B cell (primary cell): ENCODE data around the gene RAC3. TPM values are rescaled to one million over a fixed set of nuclear protein-coding genes. Genes with fewer than 3 reads are reported as not detected.

Experiments used
- ATAC-seq: fragments of 200-7000 bp; cut with Tn5 transposase; one replicate; pipeline ENCODE4 v1.10.0; 2021; ENCODE audit warnings: low read depth, mild to moderate bottlenecking, moderate number of reproducible peaks, moderate library complexity
- CTCF ChIA-PET: fragments of 350-600 bp; sonication (Branson Sonifier 250); formaldehyde crosslinking; loops from one replicate; lab custom pipeline; 2021; ENCODE audit warnings: antibody characterized with exemption, inconsistent platforms; lab: Charles Lee
- POLR2A ChIA-PET: fragments of 350-600 bp; sonication (Branson Sonifier 250); formaldehyde crosslinking; loops from one replicate; lab custom pipeline; 2021; ENCODE audit warnings: antibody characterized with exemption; lab: Charles Lee
- DNase-seq: peaks from one replicate; pipeline ENCODE4 v3.0.0; 2013
- H2AFZ ChIP-seq: 2 replicates; pipeline ENCODE4 v1.6.1; 2012; ENCODE audit warnings: mild to moderate bottlenecking, low read depth, low read length; ENCODE audit not compliant: insufficient read depth, poor library complexity, severe bottlenecking
- H3K27ac ChIP-seq, 2 donors: 1 replicate in 1 of 2; 2 replicates in 1 of 2; pipeline ENCODE4 v1.5.1; 2012 to 2013; ENCODE audit warnings: low read length in 2 of 2, mild to moderate bottlenecking in 2 of 2, moderate library complexity in 1 of 2
- H3K27me3 ChIP-seq, 4 experiments: fragments of 200-600 bp in 1 of 4; sonication (generic) in 1 of 4; replicated peaks in 1 of 4; 1 replicate in 2 of 4; 2 replicates in 2 of 4; pipeline versions ENCODE4 v1.6.1 to v1.7.0; 2013 to 2016; ENCODE audit warnings: low read length in 3 of 4, mild to moderate bottlenecking in 2 of 4, mixed read lengths in 1 of 4, moderate library complexity in 1 of 4; ENCODE audit not compliant: insufficient read depth in 4 of 4, control insufficient read depth in 3 of 4; ENCODE audit errors: control extremely low read depth in 1 of 4
- H3K36me3 ChIP-seq, 2 experiments: replicated peaks in 1 of 2; 1 replicate in 1 of 2; 2 replicates in 1 of 2; pipeline versions ENCODE4 v1.6.1 to v1.7.1; 2013; ENCODE audit warnings: low read length in 1 of 2; ENCODE audit not compliant: insufficient read depth in 2 of 2, control insufficient read depth in 1 of 2; ENCODE audit errors: control extremely low read depth in 1 of 2, extremely low read depth in 1 of 2
- H3K4me1 ChIP-seq, 2 donors: fragments of 200-600 bp in 1 of 2; sonication (generic) in 1 of 2; 1 replicate in 1 of 2; 2 replicates in 1 of 2; pipeline versions ENCODE4 v1.5.1 to v1.6.1; 2013 to 2017; ENCODE audit warnings: low read length in 2 of 2; ENCODE audit not compliant: control insufficient read depth in 2 of 2, insufficient read depth in 2 of 2
- H3K4me2 ChIP-seq: replicated peaks from 2 replicates; pipeline ENCODE3; 2012; ENCODE audit warnings: mild to moderate bottlenecking, low read depth, low read length; ENCODE audit not compliant: poor library complexity, severe bottlenecking
- H3K4me3 ChIP-seq, 5 experiments: fragments of 200-600 bp in 1 of 5; sonication (generic) in 1 of 5; 1 replicate in 3 of 5; 2 replicates in 2 of 5; pipeline versions ENCODE4 v1.5.1 to v1.7.0; 2011 to 2016; ENCODE audit warnings: low read length in 4 of 5, mild to moderate bottlenecking in 4 of 5, low read depth in 2 of 5, control low read depth in 1 of 5, moderate library complexity in 1 of 5; ENCODE audit not compliant: insufficient read depth in 1 of 5; ENCODE audit errors: control extremely low read depth in 1 of 5, extremely low read depth in 1 of 5
- H3K79me2 ChIP-seq: fragments of 200-600 bp; sonication (generic); one replicate; pipeline ENCODE4 v1.6.0; 2016; ENCODE audit warnings: low read length; ENCODE audit not compliant: control insufficient read depth, insufficient read depth
- H3K9ac ChIP-seq: fragments of 200-600 bp; sonication (generic); 2 replicates; pipeline ENCODE4 v1.6.1; 2017; ENCODE audit warnings: mild to moderate bottlenecking, low read length, moderate library complexity
- H3K9me3 ChIP-seq, 3 donors: one replicate each; pipeline versions ENCODE4 v1.6.1 to v1.7.1; 2013; ENCODE audit warnings: low read length in 2 of 3; ENCODE audit not compliant: control insufficient read depth in 2 of 3, insufficient read depth in 1 of 3; ENCODE audit errors: control extremely low read depth in 1 of 3
- H4K20me1 ChIP-seq: 2 replicates; pipeline ENCODE4 v1.6.0; 2012; ENCODE audit warnings: mild to moderate bottlenecking, low read length; ENCODE audit not compliant: insufficient read depth, control insufficient read depth, poor library complexity, severe bottlenecking
- H3K27ac Mint-ChIP-seq: one replicate; pipeline ENCODE4 v1.8.0; 2021; ENCODE audit warnings: mixed read lengths
- H3K27me3 Mint-ChIP-seq: one replicate; pipeline ENCODE4 v1.8.0; 2021; ENCODE audit warnings: mixed read lengths
- H3K4me1 Mint-ChIP-seq: one replicate; pipeline ENCODE4 v1.8.0; 2021; ENCODE audit warnings: mixed read lengths
- H3K4me3 Mint-ChIP-seq: one replicate; pipeline ENCODE4 v1.8.0; 2021; ENCODE audit warnings: mixed read lengths
- H3K9me3 Mint-ChIP-seq: one replicate; pipeline ENCODE4 v1.8.0; 2022; ENCODE audit warnings: mixed read lengths; ENCODE audit not compliant: insufficient read depth
- CTCF ChIP-seq: fragments of 200-600 bp; IDR thresholded peaks from one replicate; pipeline ENCODE4 v1.8.0; 2022; ENCODE audit warnings: antibody characterized with exemption, mild to moderate bottlenecking
- EZH2 ChIP-seq: IDR thresholded peaks from 2 replicates; pipeline ENCODE4 v1.6.1; 2012; ENCODE audit warnings: borderline replicate concordance, low read depth, mild to moderate bottlenecking, moderate library complexity, low read length; ENCODE audit not compliant: insufficient read depth, poor library complexity, severe bottlenecking
- WGBS: methylation state at CpG from one replicate; pipeline ENCODE4 v1.1.5; 2013; ENCODE audit warnings: missing lambda C conversion rate; ENCODE audit not compliant: insufficient coverage; 5-methylcytosine and 5-hydroxymethylcytosine counted together
- intact Hi-C: fragments of 100-400 bp; cut with micrococcal nuclease; formaldehyde crosslinking; loops from one replicate; pipeline ENCODE4 v1.10.0; 2022
- polyA plus RNA-seq: library from polyadenylated mRNA; depleted of rRNA; stranded (reverse); fragments of >200 nt; gene quantifications from 2 replicates; pipeline ENCODE4 v1.2.3, GENCODE V29; 2012
- total RNA-seq, 2 donors: library from RNA; stranded (reverse); fragments of 120-200 nt in 1 of 2; gene quantifications; 1 replicate in 1 of 2; 2 replicates in 1 of 2; pipeline versions ENCODE4 v1.2.3 to v1.2.4, GENCODE V29; 2013 to 2022

RAC3 gene
- total and polyA plus RNA-seq, 2 donors (not counting 1 experiment from before 2014, with no cell fraction given), result 0.62 to 2.0 TPM

GRCh38 chr17:82079001-82079677 is 47.7 kb downstream of the RAC3 start:
- Histone ChIP-seq H2AFZ (no peak overlapping the region), H4K20me1 (no peaks in the 10 kb centered on the region), H3K27ac (no peak overlapping the region), H3K4me2 (no peak overlapping the region), H3K4me3 (no peak overlapping the region), H3K36me3 (peaks cover 0 to 33% of the 10 kb centered on the region in 2 experiments), H3K79me2 (no peaks in the 10 kb centered on the region), H3K9ac (no peak overlapping the region), H3K4me1 (no peaks in the 10 kb centered on the region), H3K9me3 (no peaks in the 10 kb centered on the region), H3K27me3 (no peaks in the 10 kb centered on the region)
- Mint-ChIP-seq H3K27me3 (no peaks in the 10 kb centered on the region), H3K4me3 (no peak overlapping the region), H3K27ac (no peak overlapping the region), H3K4me1 (no peaks in the 10 kb centered on the region), H3K9me3 (no peaks in the 10 kb centered on the region)
- intact Hi-C loops, result no loop called here
- POLR2A ChIA-PET, result no interaction called here
- WGBS, result 97% methylated on average over 42 of the region's 47 CpGs
- no peak for DNase-seq
- CTCF ChIA-PET, result no interaction called here
- TF ChIP-seq EZH2, result no peak
- no peak for TF ChIP-seq CTCF
- no peak for ATAC-seq

- CTCF ChIA-PET, result no interaction called here
- no peaks in the 10 kb centered on the region for H3K4me1 ChIP-seq
- H3K9me3 Mint-ChIP-seq, result no peaks in the 10 kb centered on the region
- no peak overlapping the region for H3K4me3 ChIP-seq
- no peak overlapping the region for H2AFZ ChIP-seq
- WGBS, result 94% methylated on average over 36 of the region's 36 CpGs
- intact Hi-C loops, result no loop called here
- POLR2A ChIA-PET, result no interaction called here
- no peaks in the 10 kb centered on the region for H3K27me3 Mint-ChIP-seq
- H3K27ac ChIP-seq, result no peak overlapping the region
- no peaks in the 10 kb centered on the region for H4K20me1 ChIP-seq
- ATAC-seq (no peak), DNase-seq (no peak)
- H3K27me3 ChIP-seq, result no peaks in the 10 kb centered on the region
- H3K79me2 ChIP-seq, result no peaks in the 10 kb centered on the region
- TF ChIP-seq EZH2 (no peak), CTCF (no peak)
- H3K36me3 ChIP-seq, result peaks cover 0 to 38% of the 10 kb centered on the region in 2 experiments
- no peak overlapping the region for H3K4me2 ChIP-seq
- H3K4me3 Mint-ChIP-seq, result no peak overlapping the region
- no peak overlapping the region for H3K9ac ChIP-seq
- H3K4me1 Mint-ChIP-seq, result no peaks in the 10 kb centered on the region
- no peak overlapping the region for H3K27ac Mint-ChIP-seq
- no peaks in the 10 kb centered on the region for H3K9me3 ChIP-seq
These were observed 48.7 kb downstream of the RAC3 start for GRCh38 chr17:82080048-82080788.
